Natural killer cell (primary cell): ENCODE measurements around the gene HTR4. TPM values are rescaled to one million over a fixed set of nuclear protein-coding genes. Genes with fewer than 3 reads are reported as not detected.

Experiments
- ATAC-seq, 3 donors: fragments of 150-1000 bp in 2 of 3; fragments of 200-7000 bp in 1 of 3; cut with Tn5 transposase; 1 replicate in 1 of 3; 2 replicates in 2 of 3; pipeline ENCODE4 v1.10.0; 2021; ENCODE audit warnings: mild to moderate bottlenecking in 2 of 3, moderate library complexity in 2 of 3
- DNase-seq, 2 donors: peaks; one replicate each; pipeline versions ENCODE4 v3.0.0 to v3.0.0-alpha.2; 2013 to 2021; ENCODE audit warnings: mixed read lengths in 1 of 2
- H3K27ac ChIP-seq: one replicate; pipeline ENCODE4 v1.5.1; 2013; ENCODE audit warnings: mild to moderate bottlenecking, low read length
- H3K27me3 ChIP-seq: one replicate; pipeline ENCODE4 v1.6.1; 2013; ENCODE audit warnings: low read length; ENCODE audit not compliant: control insufficient read depth, insufficient read depth
- H3K36me3 ChIP-seq: one replicate; pipeline ENCODE4 v1.6.1; 2013; ENCODE audit warnings: low read length; ENCODE audit not compliant: control insufficient read depth, insufficient read depth
- H3K4me1 ChIP-seq: one replicate; pipeline ENCODE4 v1.6.1; 2013; ENCODE audit warnings: low read length; ENCODE audit not compliant: control insufficient read depth, insufficient read depth
- H3K4me3 ChIP-seq: one replicate; pipeline ENCODE4 v1.5.1; 2013; ENCODE audit warnings: low read length
- H3K9me3 ChIP-seq: one replicate; pipeline ENCODE4 v1.6.1; 2013; ENCODE audit warnings: low read length; ENCODE audit not compliant: control insufficient read depth, insufficient read depth
- H3K27ac Mint-ChIP-seq, 2 donors: one replicate each; pipeline ENCODE4 v1.8.0; 2022; ENCODE audit warnings: mild to moderate bottlenecking in 2 of 2, mixed read lengths in 2 of 2, moderate library complexity in 1 of 2
- H3K27me3 Mint-ChIP-seq, 2 donors: one replicate each; pipeline ENCODE4 v1.8.0; 2022; ENCODE audit warnings: low read depth in 2 of 2, mixed read lengths in 2 of 2
- H3K36me3 Mint-ChIP-seq: one replicate; pipeline ENCODE4 v1.8.0; 2022; ENCODE audit warnings: mixed read lengths
- H3K4me1 Mint-ChIP-seq, 2 donors: one replicate each; pipeline ENCODE4 v1.8.0; 2022; ENCODE audit warnings: mixed read lengths in 2 of 2
- H3K4me3 Mint-ChIP-seq: one replicate; pipeline ENCODE4 v1.8.0; 2022; ENCODE audit warnings: mild to moderate bottlenecking, moderate library complexity, mixed read lengths
- H3K9me3 Mint-ChIP-seq, 2 donors: one replicate each; pipeline ENCODE4 v1.8.0; 2022; ENCODE audit warnings: mixed read lengths in 2 of 2
- WGBS: methylation state at CpG from one replicate; pipeline ENCODE4 v1.1.7; 2013; ENCODE audit warnings: missing lambda C conversion rate; ENCODE audit not compliant: insufficient coverage; 5-methylcytosine and 5-hydroxymethylcytosine counted together
- intact Hi-C: fragments of 100-400 bp; cut with micrococcal nuclease; formaldehyde crosslinking; loops from one replicate; pipeline ENCODE4 v1.14.2; 2022
- total RNA-seq, 4 donors: library from RNA; stranded (reverse); fragments of 120-200 nt in 1 of 4; gene quantifications; one replicate each; pipeline versions ENCODE4 v1.2.3 to v1.2.4, GENCODE V29; 2013 to 2022
- TF ChIP-seq, protein P1 (sequence below): fragments of 200-600 bp; IDR thresholded peaks from one replicate; pipeline ENCODE4 v1.8.0; 2022; ENCODE audit warnings: antibody characterized with exemption

HTR4 gene, protein sequence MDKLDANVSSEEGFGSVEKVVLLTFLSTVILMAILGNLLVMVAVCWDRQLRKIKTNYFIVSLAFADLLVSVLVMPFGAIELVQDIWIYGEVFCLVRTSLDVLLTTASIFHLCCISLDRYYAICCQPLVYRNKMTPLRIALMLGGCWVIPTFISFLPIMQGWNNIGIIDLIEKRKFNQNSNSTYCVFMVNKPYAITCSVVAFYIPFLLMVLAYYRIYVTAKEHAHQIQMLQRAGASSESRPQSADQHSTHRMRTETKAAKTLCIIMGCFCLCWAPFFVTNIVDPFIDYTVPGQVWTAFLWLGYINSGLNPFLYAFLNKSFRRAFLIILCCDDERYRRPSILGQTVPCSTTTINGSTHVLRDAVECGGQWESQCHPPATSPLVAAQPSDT
- not detected for total RNA-seq
- total RNA-seq (2013) = 0.18 TPM

DNA sequence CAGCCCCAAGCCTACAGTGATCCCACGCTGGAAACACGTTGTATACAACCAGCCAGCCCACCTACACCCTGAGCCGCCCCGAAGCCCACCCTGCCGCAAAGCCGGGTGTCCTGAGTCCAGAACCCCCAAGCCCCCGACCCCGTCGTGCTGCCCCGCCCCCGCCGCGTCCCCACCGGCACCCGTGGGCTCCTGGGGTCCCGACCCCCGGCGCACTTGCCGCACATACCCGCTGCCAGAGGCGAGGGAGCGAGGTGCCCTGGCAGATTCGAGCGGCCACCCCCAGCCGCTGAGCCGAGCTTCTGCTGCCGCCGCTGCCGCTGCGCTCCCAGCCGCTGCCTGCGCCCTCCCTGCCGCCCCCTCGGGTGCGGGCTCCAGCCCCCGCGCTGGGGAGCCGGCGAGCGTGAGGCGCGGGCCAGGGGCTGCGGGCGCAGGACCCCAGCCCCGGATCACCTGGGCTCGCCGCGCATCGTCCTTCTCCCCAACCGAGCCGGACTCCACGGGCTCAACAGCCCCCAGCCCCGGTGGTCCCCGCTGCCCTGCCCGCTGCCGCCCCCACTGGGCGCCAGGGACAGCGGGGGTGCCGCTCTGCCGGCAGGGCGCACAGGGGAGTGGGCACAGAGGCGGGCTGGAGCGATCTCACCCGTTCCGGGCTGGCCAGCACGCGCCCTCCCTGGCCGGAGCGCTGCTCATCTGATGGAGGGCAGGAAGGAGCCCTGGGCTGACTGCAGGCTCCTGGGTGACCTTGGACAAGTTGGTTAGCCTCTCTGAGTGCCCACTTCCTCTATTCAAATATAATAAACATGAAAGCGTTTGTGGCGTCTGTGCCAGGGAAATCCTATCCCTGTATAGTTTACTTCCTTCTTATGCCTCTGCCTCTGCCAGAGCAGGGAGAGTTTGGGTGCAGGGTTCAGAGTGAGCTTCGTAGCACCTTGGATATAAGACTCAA lies at the start of gene HTR4:
Gene HTR4, minus strand, starts transcription at position 692 of the 946 bp plus-strand sequence. CDS start 17,513 bp downstream, outside the sequence.
- H3K27ac Mint-ChIP-seq = no peak within 1 kb of the TSS
- H3K27ac ChIP-seq = no peak within 1 kb of the TSS
- H3K36me3 ChIP-seq = no peaks in the 10 kb centered on the region
- DNase-seq (no peak), ATAC-seq (no peak)
- no peaks in the 10 kb centered on the region for H3K4me1 Mint-ChIP-seq
- peaks cover 40 to 66% of the 10 kb centered on the region in 2 donors for H3K27me3 Mint-ChIP-seq
- no peaks in the 10 kb centered on the region for H3K36me3 Mint-ChIP-seq
- no peaks in the 10 kb centered on the region for H3K9me3 ChIP-seq
- no peak within 1 kb of the TSS for H3K4me3 Mint-ChIP-seq
- no peaks in the 10 kb centered on the region for H3K4me1 ChIP-seq
- peaks cover 19% of the 10 kb centered on the region for H3K27me3 ChIP-seq
- no peak within 1 kb of the TSS for H3K4me3 ChIP-seq
- no peaks in the 10 kb centered on the region for H3K9me3 Mint-ChIP-seq
- intact Hi-C loops = no loop called here
- TF ChIP-seq, protein P1, sequence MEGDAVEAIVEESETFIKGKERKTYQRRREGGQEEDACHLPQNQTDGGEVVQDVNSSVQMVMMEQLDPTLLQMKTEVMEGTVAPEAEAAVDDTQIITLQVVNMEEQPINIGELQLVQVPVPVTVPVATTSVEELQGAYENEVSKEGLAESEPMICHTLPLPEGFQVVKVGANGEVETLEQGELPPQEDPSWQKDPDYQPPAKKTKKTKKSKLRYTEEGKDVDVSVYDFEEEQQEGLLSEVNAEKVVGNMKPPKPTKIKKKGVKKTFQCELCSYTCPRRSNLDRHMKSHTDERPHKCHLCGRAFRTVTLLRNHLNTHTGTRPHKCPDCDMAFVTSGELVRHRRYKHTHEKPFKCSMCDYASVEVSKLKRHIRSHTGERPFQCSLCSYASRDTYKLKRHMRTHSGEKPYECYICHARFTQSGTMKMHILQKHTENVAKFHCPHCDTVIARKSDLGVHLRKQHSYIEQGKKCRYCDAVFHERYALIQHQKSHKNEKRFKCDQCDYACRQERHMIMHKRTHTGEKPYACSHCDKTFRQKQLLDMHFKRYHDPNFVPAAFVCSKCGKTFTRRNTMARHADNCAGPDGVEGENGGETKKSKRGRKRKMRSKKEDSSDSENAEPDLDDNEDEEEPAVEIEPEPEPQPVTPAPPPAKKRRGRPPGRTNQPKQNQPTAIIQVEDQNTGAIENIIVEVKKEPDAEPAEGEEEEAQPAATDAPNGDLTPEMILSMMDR = no peak
- WGBS = 8% methylated on average over 72 of the region's 72 CpGs

DNA sequence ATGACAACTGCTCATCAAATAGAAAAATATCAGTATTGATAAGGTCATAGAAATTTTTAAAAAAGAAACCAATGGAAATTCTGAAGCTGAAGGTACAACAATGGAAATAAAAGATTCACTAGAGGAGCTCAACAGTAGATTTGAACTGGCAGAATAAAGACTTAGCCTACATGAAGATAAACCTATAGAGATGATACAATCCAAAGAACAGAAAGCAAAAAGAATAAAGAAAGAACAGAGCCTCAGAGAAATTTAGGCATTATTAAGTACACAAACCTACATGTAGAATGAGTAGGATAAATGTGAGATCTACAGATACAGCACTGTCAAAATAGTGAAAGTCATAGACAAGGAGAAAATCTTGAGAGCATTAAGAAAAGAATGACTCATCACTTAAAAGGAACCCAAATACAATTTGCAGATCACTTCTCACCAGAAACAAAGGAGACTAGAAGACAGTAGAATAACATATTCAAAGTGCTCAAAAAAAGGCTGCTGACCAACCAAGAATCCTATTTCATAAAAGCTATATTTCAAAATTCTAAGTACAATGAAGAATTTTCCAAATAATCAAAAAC lies 47.8 kb upstream of the HTR4 start:
- Histone ChIP-seq H3K27ac (no peak overlapping the region), H3K36me3 (no peaks in the 10 kb centered on the region), H3K4me3 (no peak overlapping the region), H3K9me3 (no peaks in the 10 kb centered on the region), H3K4me1 (no peaks in the 10 kb centered on the region), H3K27me3 (no peaks in the 10 kb centered on the region)
- TF ChIP-seq, protein P1 = no peak
- H3K9me3 Mint-ChIP-seq = peaks cover 7 to 8% of the 10 kb centered on the region in 2 donors
- peaks cover 11% of the 10 kb centered on the region for H3K36me3 Mint-ChIP-seq
- H3K27ac Mint-ChIP-seq = no peak overlapping the region
- H3K27me3 Mint-ChIP-seq = peaks cover 18 to 47% of the 10 kb centered on the region in 2 donors
- no peak overlapping the region for H3K4me3 Mint-ChIP-seq
- DNase-seq (no peak), ATAC-seq (no peak)
- intact Hi-C loops = no loop called here
- H3K4me1 Mint-ChIP-seq = no peaks in the 10 kb centered on the region

DNA sequence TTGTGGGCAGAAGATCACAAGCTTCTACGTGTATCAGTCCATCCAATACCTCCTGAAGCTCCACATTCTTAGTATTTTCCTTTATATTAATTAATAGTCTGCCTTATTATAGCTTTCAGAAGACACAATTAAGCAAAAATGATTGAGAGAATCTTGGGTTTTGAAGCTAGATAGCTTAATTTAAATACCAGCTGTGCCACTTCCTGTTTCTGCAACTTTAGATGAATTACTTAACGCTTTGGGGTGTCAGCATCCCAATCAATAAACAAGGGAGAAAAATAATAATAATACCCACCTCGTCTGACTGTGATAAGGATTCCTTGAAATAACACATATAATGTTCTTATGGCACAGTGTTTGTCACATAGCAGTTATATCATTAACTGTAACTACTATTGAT lies 44.7 kb upstream of the HTR4 start:
- DNase-seq (no peak), ATAC-seq (no peak)
- TF ChIP-seq, protein P1 = no peak
- intact Hi-C loops = no loop called here
- Histone ChIP-seq H3K27ac (no peak overlapping the region), H3K27me3 (no peaks in the 10 kb centered on the region), H3K4me1 (no peaks in the 10 kb centered on the region), H3K9me3 (no peaks in the 10 kb centered on the region), H3K36me3 (no peaks in the 10 kb centered on the region), H3K4me3 (no peak overlapping the region)
- Mint-ChIP-seq H3K27ac (no peak overlapping the region), H3K4me3 (no peak overlapping the region), H3K4me1 (no peaks in the 10 kb centered on the region), H3K9me3 (peaks cover 7% of the 10 kb centered on the region in 2 donors), H3K27me3 (peaks cover 20 to 48% of the 10 kb centered on the region in 2 donors), H3K36me3 (peaks cover 11% of the 10 kb centered on the region)
- WGBS = 100% methylated on average over 1 of the region's 3 CpGs
